Measurements from ENCODE around the gene LY6G6D. TPM values are rescaled to one million over a fixed set of nuclear protein-coding genes. Genes with fewer than 3 reads are reported as not detected.

The LY6G6D gene
- total RNA-seq, 1 experiment from 2014 or later = not detected

GRCh38 chr6:31691078-31691463, 24.1 kb upstream of the LY6G6D start:
- Histone ChIP-seq H3T11ph (ENCODE audit: low read length) (no peak overlapping the region), H3K23me2 (ENCODE audit: insufficient read length, low read depth, low read length, poor library complexity, severe bottlenecking) (no peaks in the 10 kb centered on the region), H2BK15ac (ENCODE audit: low read depth, low read length) (no peak overlapping the region), H2BK120ac (ENCODE audit: low read depth, low read length, poor library complexity, severe bottlenecking) (no peak overlapping the region), H4K5ac (ENCODE audit: insufficient read length, low read depth, low read length) (no peak overlapping the region), H4K91ac (ENCODE audit: insufficient read length, low read depth, low read length) (no peak overlapping the region), H2BK5ac (ENCODE audit: insufficient read length, low read length) (no peak overlapping the region), H3K23ac (ENCODE audit: insufficient read length, low read depth, low read length) (no peak overlapping the region), H2BK12ac (ENCODE audit: insufficient read length, low read depth, low read length) (no peak overlapping the region), H3K27me3 (ENCODE audit: insufficient read depth, low read length) (no peaks in the 10 kb centered on the region), H3K79me1 (ENCODE audit: insufficient read depth, low read depth, low read length, poor library complexity, severe bottlenecking) (no peaks in the 10 kb centered on the region), H4K8ac (replicated peaks; ENCODE audit: insufficient read length, low read depth, low read length) (no peak overlapping the region), H3K27ac (ENCODE audit: insufficient read length, low read depth, low read length) (no peak overlapping the region), H3K9me3 (ENCODE audit: control insufficient read depth, low read depth, low read length) (no peaks in the 10 kb centered on the region), H3K9ac (ENCODE audit: extremely low read depth, insufficient read length, low read length) (no peak overlapping the region), H3K18ac (ENCODE audit: insufficient read length, low read depth, low read length) (no peak overlapping the region), H3K79me2 (ENCODE audit: insufficient read depth, low read length) (no peaks in the 10 kb centered on the region), H4K20me1 (ENCODE audit: control insufficient read depth, insufficient read depth, insufficient read length) (no peaks in the 10 kb centered on the region), H2AFZ (ENCODE audit: low read length) (no peak overlapping the region), H3K4me1 (ENCODE audit: insufficient read depth, low read length) (no peaks in the 10 kb centered on the region), H3K14ac (ENCODE audit: insufficient read depth, low read length) (no peak overlapping the region), H2AK5ac (ENCODE audit: insufficient read length, low read length) (no peak overlapping the region), H2BK20ac (ENCODE audit: low read depth, low read length, poor library complexity, severe bottlenecking) (no peak overlapping the region), H3K56ac (ENCODE audit: insufficient read length, low read depth, low read length) (no peak overlapping the region), H3K4ac (ENCODE audit: low read depth, low read length) (no peak overlapping the region), H3K4me2 (ENCODE audit: insufficient read depth, insufficient read length, low read length) (no peak overlapping the region)
- Mint-ChIP-seq H3K27ac (no peak overlapping the region), H3K27me3 (ENCODE audit: low read depth) (no peaks in the 10 kb centered on the region), H3K4me1 (peaks cover 5 to 10% of the 10 kb centered on the region in 2 experiments; a peak in 3 of 4 replicates), H3K36me3 (ENCODE audit: insufficient read depth in 1 of 3, low read depth in 3 of 3) (peaks cover 14 to 61% (median 45%) of the 10 kb centered on the region in 3 experiments; a peak in 6 of 7 replicates), H3K4me3 (no peak overlapping the region), H3K9me3 (no peaks in the 10 kb centered on the region; a peak in 1 of 5 replicates)
- DNase-seq = no peak
- no CpG with 5 or more reads among the region's 6 CpGs for WGBS (ENCODE audit: extremely low coverage, insufficient read length, low lambda C conversion rate)
- no peak for TF ChIP-seq CTCF (conservative IDR thresholded peaks at IDR 0.05)
